KMS-11 (cell line): Measurements from ENCODE around the gene LETMD1.

ENCODE experiments used
- H2AFZ ChIP-seq: fragments of 200-600 bp; sonication (generic); 2 replicates; pipeline ENCODE4 v1.6.1; 2016; ENCODE audit warnings: antibody characterized with exemption, mixed run types, low read depth
- H3K27ac ChIP-seq: fragments of 200-600 bp; sonication (generic); 2 replicates; pipeline ENCODE4 v1.6.1; 2016; ENCODE audit warnings: mild to moderate bottlenecking, mixed run types
- H3K27me3 ChIP-seq: fragments of 200-600 bp; sonication (generic); 2 replicates; pipeline ENCODE4 v1.6.1; 2017; ENCODE audit warnings: mild to moderate bottlenecking, low read depth, mixed run types, moderate library complexity; ENCODE audit not compliant: insufficient read depth
- H3K36me3 ChIP-seq: fragments of 200-600 bp; sonication (generic); 2 replicates; pipeline ENCODE4 v1.6.1; 2017; ENCODE audit warnings: mild to moderate bottlenecking, mixed run types; ENCODE audit not compliant: insufficient read depth
- H3K4me1 ChIP-seq: fragments of 200-600 bp; sonication (generic); 2 replicates; pipeline ENCODE4 v1.6.1; 2016; ENCODE audit warnings: mild to moderate bottlenecking, low read depth, mixed run types; ENCODE audit not compliant: poor library complexity, severe bottlenecking
- H3K4me2 ChIP-seq: fragments of 200-600 bp; sonication (generic); 2 replicates; pipeline ENCODE4 v1.7.0; 2016; ENCODE audit warnings: mild to moderate bottlenecking, mixed run types
- H3K4me3 ChIP-seq: fragments of 200-600 bp; sonication (generic); IDR thresholded peaks from 2 replicates; pipeline ENCODE4 v1.6.1; 2017; ENCODE audit warnings: low read depth, low read length, mixed read lengths; ENCODE audit not compliant: insufficient read depth
- H3K79me2 ChIP-seq: fragments of 200-600 bp; sonication (generic); 2 replicates; pipeline ENCODE4 v1.6.1; 2016; ENCODE audit warnings: low read depth, mixed run types; ENCODE audit not compliant: insufficient read depth
- H3K9ac ChIP-seq: fragments of 200-600 bp; sonication (generic); 2 replicates; pipeline ENCODE4 v1.6.1; 2016; ENCODE audit warnings: mild to moderate bottlenecking, mixed run types
- H4K20me1 ChIP-seq: fragments of 200-600 bp; sonication (generic); 2 replicates; pipeline ENCODE4 v1.6.1; 2016; ENCODE audit warnings: mild to moderate bottlenecking, mixed run types; ENCODE audit not compliant: insufficient read depth
- CTCF ChIP-seq: fragments of 200-600 bp; sonication (generic); conservative IDR thresholded peaks from 2 replicates; pipeline ENCODE4 v1.6.1; 2017; ENCODE audit warnings: low read depth, mild to moderate bottlenecking, antibody characterized with exemption, low read length, moderate library complexity, mixed read lengths

The LETMD1 gene

GRCh38 chr12:51033457-51034089 is 14.6 kb upstream of the LETMD1 start:
- peaks cover 4% of the 10 kb centered on the region for H3K4me1 ChIP-seq
- no peak overlapping the region for H2AFZ ChIP-seq

GRCh38 chr12:51036279-51036678 is 11.8 kb upstream of the LETMD1 start:
- Histone ChIP-seq H3K4me1 (no peaks in the 10 kb centered on the region), H3K27me3 (no peaks in the 10 kb centered on the region), H3K79me2 (no peaks in the 10 kb centered on the region), H3K27ac (no peak overlapping the region), H2AFZ (no peak overlapping the region), H3K4me3 (no peak overlapping the region), H3K36me3 (no peaks in the 10 kb centered on the region), H3K4me2 (no peak overlapping the region), H4K20me1 (no peaks in the 10 kb centered on the region), H3K9ac (no peak overlapping the region)
- no peak for TF ChIP-seq CTCF

More at GRCh38 chr12:51033457-51034089, 14.6 kb upstream of the LETMD1 start:
- Histone ChIP-seq H3K4me2 (no peak overlapping the region), H3K27me3 (no peaks in the 10 kb centered on the region), H4K20me1 (no peaks in the 10 kb centered on the region), H3K79me2 (no peaks in the 10 kb centered on the region), H3K9ac (no peak overlapping the region), H3K36me3 (no peaks in the 10 kb centered on the region), H3K4me3 (no peak overlapping the region), H3K27ac (no peak overlapping the region)
- TF ChIP-seq CTCF = no peak

GRCh38 chr12:51048661-51049251 is 629 bp downstream of the LETMD1 start:
- H2AFZ ChIP-seq = peak overlapping the region; percentile 80

GRCh38 chr12:51049525-51049924 is 1.4 kb downstream of the LETMD1 start:
- no peaks in the 10 kb centered on the region for H3K36me3 ChIP-seq
- H4K20me1 ChIP-seq = no peaks in the 10 kb centered on the region
- peak overlapping the region; percentile 78; the same call in 1 of the 2 replicates for H3K9ac ChIP-seq
- peak overlapping the region; percentile 90 for H3K4me2 ChIP-seq
- no peak overlapping the region; the same call in 1 of the 2 replicates for H3K27ac ChIP-seq
- no peak for TF ChIP-seq CTCF
- H3K79me2 ChIP-seq = peaks cover 19% of the 10 kb centered on the region
- H2AFZ ChIP-seq = no peak overlapping the region
- H3K4me1 ChIP-seq = peaks cover 41% of the 10 kb centered on the region
- H3K4me3 ChIP-seq = no peak overlapping the region
- no peaks in the 10 kb centered on the region for H3K27me3 ChIP-seq

More at GRCh38 chr12:51048661-51049251, 629 bp downstream of the LETMD1 start:
- peak overlapping the region; percentile 76 for H3K27ac ChIP-seq
- H3K79me2 ChIP-seq = peaks cover 19% of the 10 kb centered on the region
- H3K4me2 ChIP-seq = peak overlapping the region; percentile 90
- no peaks in the 10 kb centered on the region for H4K20me1 ChIP-seq
- H3K4me3 ChIP-seq = no peak overlapping the region
- peaks cover 41% of the 10 kb centered on the region for H3K4me1 ChIP-seq
- H3K9ac ChIP-seq = peak overlapping the region; percentile 78
- H3K27me3 ChIP-seq = no peaks in the 10 kb centered on the region
- no peak for TF ChIP-seq CTCF
- no peaks in the 10 kb centered on the region for H3K36me3 ChIP-seq
